ENCODE measurements around the gene SDK1. TPM values are rescaled to one million over a fixed set of nuclear protein-coding genes. Genes with fewer than 3 reads are reported as not detected.

The SDK1 gene
- total RNA-seq, 1 experiment from 2014 or later = 9.3 TPM

DNA sequence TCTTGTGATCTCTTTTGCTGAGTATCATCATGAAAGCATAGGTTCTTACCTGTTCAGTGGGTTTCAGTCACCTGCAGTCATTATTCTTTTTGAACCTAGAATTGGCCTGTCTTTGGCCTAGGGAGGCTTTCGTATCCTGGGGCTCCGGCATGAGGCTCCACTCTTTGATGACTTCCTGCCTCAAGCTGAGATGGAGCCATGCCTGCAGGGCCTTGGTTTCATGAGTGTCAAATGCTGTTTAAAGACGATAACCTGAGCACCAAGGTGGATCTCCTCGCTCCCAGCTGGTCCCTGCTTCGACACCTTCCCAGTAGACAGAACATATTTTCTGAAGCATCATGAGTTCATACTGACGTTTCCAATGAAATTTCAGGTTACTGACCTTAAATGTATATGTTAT, 783.2 kb downstream of the SDK1 start:
- no peak overlapping the region for H3K4me3 Mint-ChIP-seq
- H3K27ac Mint-ChIP-seq = no peak overlapping the region
- ATAC-seq (no peak), DNase-seq (ENCODE audit: low spot score) (no peak)
- peaks cover 12% of the 10 kb centered on the region for H3K4me1 Mint-ChIP-seq
- no peaks in the 10 kb centered on the region; the same call in 1 of the 2 replicates for H3K27me3 Mint-ChIP-seq (ENCODE audit: low read depth)
- CTCF ChIA-PET = no interaction called here
- TF ChIP-seq ZSCAN18 (CRISPR knock-in tag; IDR thresholded peaks at IDR 0.05) (no peak), EMX1 (CRISPR knock-in tag; IDR thresholded peaks at IDR 0.05) (no peak), GRHL2 (CRISPR knock-in tag; IDR thresholded peaks at IDR 0.05; ENCODE audit: insufficient replicate concordance, severe bottlenecking) (no peak), ZNF396 (CRISPR knock-in tag; IDR thresholded peaks at IDR 0.05; ENCODE audit: borderline replicate concordance) (no peak), ELF4 (CRISPR knock-in tag; IDR thresholded peaks at IDR 0.05; ENCODE audit: low read depth) (no peak), CREB1 (CRISPR knock-in tag; IDR thresholded peaks at IDR 0.05) (no peak), IRF1 (CRISPR knock-in tag; IDR thresholded peaks at IDR 0.05) (no peak)
- no peaks in the 10 kb centered on the region for H3K9me3 Mint-ChIP-seq
- peaks cover 5% of the 10 kb centered on the region; the same call in 1 of the 2 replicates for H3K36me3 Mint-ChIP-seq
- POLR2A ChIA-PET = no interaction called here

DNA sequence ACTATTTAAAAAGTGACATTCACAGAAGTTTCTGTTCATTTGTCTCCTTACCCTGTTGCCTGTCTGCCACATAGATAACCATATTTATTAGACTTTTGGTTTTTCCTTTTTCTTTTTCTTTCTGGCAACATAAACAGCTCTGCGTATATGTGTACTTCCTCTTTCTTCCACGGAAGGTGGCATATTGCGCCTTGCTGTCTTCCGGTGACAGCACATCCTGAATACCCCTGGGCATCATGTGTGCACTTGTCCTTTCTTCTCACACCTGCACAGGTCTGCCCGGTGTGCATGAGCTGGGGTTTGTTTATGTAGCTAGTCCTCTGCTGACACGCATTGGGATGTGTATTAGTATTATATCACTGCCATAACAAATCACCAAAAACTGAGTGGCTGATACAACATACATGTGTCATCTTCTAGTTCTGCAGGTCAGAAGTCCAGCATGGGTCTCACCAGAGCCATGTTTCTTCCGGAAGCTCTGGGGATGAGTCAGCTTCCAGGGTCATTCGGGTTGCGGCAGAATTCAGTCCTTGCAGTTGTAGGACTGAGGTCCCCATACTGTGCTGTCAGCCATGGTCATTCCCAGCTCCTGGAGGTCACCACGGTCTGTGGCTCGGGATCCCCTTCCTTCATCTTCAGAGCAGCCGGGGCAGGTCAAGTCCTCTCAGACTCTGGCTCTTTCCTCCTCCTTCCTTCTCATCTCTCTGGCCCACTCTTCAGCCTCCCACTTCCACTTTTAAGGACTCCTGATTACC, 785.1 kb downstream of the SDK1 start:
- Mint-ChIP-seq H3K36me3 (peaks cover 23% of the 10 kb centered on the region), H3K27ac (no peak overlapping the region), H3K4me1 (peaks cover 9% of the 10 kb centered on the region; the same call in 1 of the 2 replicates), H3K27me3 (ENCODE audit: low read depth) (peaks cover 2% of the 10 kb centered on the region; the same call in 1 of the 2 replicates), H3K4me3 (no peak overlapping the region), H3K9me3 (peaks cover 18% of the 10 kb centered on the region)
- POLR2A ChIA-PET = no interaction called here
- TF ChIP-seq TEAD1 (CRISPR knock-in tag; IDR thresholded peaks at IDR 0.05) (no peak), MLX (CRISPR knock-in tag; IDR thresholded peaks at IDR 0.05) (no peak), GTF2I (CRISPR knock-in tag; conservative IDR thresholded peaks at IDR 0.05) (no peak), FOXJ3 (CRISPR knock-in tag; IDR thresholded peaks at IDR 0.05; ENCODE audit: borderline replicate concordance) (no peak), TCF7 (CRISPR knock-in tag; IDR thresholded peaks at IDR 0.05; ENCODE audit: low read depth) (no peak), FOXK1 (CRISPR knock-in tag; IDR thresholded peaks at IDR 0.05) (no peak), E2F1 (CRISPR knock-in tag; IDR thresholded peaks at IDR 0.05) (no peak), JAZF1 (CRISPR knock-in tag; IDR thresholded peaks at IDR 0.05) (no peak)
- TF ChIP-seq, protein P1, sequence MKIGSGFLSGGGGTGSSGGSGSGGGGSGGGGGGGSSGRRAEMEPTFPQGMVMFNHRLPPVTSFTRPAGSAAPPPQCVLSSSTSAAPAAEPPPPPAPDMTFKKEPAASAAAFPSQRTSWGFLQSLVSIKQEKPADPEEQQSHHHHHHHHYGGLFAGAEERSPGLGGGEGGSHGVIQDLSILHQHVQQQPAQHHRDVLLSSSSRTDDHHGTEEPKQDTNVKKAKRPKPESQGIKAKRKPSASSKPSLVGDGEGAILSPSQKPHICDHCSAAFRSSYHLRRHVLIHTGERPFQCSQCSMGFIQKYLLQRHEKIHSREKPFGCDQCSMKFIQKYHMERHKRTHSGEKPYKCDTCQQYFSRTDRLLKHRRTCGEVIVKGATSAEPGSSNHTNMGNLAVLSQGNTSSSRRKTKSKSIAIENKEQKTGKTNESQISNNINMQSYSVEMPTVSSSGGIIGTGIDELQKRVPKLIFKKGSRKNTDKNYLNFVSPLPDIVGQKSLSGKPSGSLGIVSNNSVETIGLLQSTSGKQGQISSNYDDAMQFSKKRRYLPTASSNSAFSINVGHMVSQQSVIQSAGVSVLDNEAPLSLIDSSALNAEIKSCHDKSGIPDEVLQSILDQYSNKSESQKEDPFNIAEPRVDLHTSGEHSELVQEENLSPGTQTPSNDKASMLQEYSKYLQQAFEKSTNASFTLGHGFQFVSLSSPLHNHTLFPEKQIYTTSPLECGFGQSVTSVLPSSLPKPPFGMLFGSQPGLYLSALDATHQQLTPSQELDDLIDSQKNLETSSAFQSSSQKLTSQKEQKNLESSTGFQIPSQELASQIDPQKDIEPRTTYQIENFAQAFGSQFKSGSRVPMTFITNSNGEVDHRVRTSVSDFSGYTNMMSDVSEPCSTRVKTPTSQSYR (CRISPR knock-in tag; IDR thresholded peaks at IDR 0.05) = no peak
- TF ChIP-seq, protein P2, sequence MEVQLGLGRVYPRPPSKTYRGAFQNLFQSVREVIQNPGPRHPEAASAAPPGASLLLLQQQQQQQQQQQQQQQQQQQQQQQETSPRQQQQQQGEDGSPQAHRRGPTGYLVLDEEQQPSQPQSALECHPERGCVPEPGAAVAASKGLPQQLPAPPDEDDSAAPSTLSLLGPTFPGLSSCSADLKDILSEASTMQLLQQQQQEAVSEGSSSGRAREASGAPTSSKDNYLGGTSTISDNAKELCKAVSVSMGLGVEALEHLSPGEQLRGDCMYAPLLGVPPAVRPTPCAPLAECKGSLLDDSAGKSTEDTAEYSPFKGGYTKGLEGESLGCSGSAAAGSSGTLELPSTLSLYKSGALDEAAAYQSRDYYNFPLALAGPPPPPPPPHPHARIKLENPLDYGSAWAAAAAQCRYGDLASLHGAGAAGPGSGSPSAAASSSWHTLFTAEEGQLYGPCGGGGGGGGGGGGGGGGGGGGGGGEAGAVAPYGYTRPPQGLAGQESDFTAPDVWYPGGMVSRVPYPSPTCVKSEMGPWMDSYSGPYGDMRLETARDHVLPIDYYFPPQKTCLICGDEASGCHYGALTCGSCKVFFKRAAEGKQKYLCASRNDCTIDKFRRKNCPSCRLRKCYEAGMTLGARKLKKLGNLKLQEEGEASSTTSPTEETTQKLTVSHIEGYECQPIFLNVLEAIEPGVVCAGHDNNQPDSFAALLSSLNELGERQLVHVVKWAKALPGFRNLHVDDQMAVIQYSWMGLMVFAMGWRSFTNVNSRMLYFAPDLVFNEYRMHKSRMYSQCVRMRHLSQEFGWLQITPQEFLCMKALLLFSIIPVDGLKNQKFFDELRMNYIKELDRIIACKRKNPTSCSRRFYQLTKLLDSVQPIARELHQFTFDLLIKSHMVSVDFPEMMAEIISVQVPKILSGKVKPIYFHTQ (CRISPR knock-in tag; IDR thresholded peaks at IDR 0.05) = no peak
- no peak for ATAC-seq
- no peak for DNase-seq (ENCODE audit: low spot score)
- CTCF ChIA-PET = interaction anchor here (1.2 kb wide), 1 partner anchor 91 kb away, joined by 3 read pairs; no protein-coding TSS in a partner anchor

Measured in WTC11 (cell line).